G401.6 (cell line): ENCODE data around the gene MAP3K9.

ENCODE experiments used
- FAIRE-seq: peaks from 2 replicates; lab custom pipeline; 2012; peaks lifted over from hg19 to GRCh38; lab: Jason Lieb, UNC

Gene MAP3K9

DNA sequence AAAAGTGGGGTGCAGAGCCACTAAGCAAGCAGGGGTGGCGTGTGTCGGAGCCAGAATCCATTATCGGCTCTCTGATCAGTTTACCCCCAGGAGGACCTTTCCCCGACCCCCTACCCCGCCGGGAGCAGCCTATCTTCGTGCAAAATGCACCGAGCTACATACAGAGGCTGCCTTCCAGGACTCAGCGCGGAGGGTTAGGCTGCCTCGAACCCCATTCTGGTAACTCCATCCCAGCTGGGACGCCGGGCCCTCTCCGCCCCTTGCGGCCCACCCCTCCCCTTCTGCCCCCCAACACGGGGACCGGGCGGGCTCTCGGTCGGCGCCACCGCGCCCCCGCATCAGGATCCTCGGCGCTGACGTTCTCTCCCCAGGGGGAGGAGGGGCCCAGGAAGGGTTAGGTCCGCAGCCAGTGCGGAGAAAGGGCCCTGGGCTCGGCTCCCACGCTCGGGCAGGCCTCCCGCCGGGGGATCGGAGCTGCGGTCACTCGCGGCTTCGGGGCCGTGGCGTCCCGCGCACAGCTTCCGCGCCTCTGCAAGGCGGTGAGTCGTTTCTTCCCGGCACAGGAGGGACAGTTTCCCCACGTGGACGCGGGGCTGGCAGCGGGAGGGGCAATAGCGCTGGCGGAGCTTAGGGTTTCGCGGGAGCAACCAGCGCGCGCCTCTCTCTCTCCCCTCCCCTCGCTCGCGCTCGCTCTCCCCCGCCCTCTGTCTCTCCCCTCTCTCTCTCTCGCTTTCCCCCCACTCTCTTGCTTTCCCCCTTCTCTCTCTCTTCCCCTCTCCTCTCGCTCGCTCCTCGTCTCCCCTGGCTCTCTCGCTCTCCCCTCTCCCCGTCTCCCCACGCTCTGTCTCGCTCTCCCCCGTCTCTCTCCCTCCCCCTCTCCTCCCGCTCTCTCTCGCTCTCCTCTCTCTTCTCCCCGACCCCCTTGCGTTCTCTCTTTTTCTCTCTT is 12.5 kb upstream of the MAP3K9 start:
- FAIRE-seq = no peak

DNA sequence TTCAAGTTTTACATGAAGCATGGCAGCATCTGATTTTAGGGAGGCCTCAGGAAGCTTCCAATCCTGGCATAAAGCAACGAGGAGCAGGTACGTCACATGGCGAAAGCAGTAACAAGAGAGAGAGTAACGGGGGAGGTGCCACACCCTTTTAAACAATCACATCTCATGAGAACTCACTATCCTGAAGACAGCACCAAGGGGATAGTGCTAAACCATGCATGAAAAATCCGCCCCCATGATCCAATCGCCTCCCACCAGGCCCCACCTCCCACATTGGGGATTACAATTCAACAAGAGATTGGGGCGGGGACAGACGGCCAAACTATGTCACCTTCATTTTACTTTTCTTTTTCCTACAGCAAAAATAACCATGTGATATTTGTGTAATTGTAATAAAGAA is 7.2 kb upstream of the MAP3K9 start:
- FAIRE-seq = no peak

DNA sequence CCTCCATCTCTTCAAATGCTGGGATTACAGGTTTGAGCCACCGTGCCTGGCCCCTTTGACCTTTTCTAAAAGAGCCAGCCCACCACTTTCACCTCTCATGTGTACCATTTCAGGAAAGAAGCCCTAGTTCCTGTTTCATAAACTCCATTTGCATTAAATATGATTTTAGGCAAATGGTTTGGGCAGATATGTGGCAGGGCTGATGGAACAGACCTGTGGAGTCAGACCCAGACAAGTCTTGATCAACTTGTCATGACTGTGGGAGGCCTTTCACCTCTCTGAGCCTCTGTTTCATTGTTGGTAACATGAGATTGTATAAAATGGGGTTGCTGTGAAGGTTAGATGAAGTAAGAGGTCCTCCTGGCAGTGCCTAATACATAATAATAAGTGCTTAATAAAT is 5.2 kb upstream of the MAP3K9 start:
- no peak for FAIRE-seq

DNA sequence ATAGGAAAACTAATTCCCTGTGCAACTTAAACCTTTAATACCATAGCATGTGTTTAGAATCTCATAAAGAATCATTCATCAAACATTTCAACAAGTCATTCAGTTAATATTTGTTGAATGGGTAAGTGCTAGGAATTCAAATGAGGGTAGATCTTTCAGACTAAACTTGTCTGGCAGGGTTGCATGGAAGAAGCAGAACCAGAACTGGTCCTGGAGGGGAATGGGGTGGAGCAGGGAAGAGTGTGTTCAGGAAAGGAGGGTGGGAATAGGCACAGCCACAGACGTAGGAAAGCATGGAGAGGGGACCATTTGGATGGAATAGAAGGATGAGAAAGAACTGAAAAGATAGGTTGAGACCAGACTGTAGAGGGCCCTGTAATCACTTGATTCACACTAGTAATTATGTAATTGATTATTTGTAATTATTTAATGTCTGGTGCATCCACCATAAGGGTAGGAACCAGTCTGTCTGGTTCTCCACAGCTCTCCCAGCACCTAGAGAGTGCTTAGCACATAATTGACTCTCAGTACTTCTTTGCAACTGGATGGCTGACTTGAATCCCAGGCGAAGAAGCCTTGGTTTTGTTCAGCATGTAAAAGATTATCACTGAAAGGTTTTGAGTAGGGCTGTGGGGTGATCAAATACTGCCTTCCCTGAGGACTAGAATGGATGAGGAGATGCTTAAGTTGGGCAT is 3.0 kb upstream of the MAP3K9 start:
- FAIRE-seq = no peak

DNA sequence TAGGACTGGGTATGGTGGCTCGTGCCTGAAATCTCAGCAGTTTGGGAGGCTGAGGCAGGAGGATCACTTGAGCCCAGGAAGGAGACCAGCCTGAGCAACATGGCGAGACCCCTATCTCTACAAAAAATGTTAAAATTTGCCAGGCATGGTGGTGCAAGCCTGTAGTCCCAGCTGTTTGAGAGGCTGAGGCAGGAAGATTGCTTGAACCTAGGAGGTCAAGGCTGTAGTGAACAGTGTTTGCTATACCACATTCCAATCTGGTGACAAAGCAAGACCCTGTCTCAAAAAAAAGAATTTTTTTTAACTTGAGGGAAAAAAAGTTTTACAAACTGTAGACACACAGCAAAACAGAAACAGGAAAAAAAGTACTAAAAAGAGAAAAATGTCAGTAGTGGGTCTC is 2.3 kb upstream of the MAP3K9 start:
- no peak for FAIRE-seq

DNA sequence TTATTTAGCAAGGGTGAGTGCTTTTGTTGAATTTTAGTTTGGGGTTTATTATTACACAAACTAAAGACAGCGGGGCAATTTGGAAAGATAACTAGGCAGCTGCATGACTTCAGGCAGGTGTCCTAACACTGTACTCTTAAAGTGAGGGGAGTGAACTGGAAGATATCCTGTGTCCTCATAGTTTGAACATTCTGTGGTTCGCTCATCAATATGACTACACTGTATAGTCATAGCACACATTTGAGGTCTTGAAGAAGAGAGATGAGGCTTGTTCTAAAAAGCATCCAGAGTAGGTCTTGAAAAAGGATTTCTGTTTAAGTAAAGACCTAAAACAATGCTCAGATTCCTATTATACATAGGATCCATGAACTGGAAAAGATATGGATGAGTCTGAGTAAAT is 1.7 kb upstream of the MAP3K9 start:
- FAIRE-seq = no peak

DNA sequence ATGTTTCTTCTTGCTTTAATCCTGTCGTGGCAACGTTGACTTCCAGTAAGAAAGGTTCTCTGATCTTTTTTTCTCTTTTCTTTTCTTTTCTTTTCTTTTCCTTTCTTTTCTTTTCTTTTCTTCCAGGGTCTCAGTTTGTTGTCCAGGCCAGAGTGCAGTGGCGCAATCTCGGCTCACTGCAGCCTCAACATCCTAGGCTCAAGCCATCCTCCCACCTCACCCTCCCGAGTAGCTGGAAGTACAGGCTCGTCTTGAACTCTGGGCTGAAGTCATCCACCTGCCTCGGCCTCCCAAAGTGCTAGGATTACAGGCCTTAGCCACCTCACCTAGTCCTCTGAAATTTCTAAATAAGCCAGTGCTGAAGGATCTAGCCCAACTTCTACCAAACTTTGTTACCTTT is 1.3 kb upstream of the MAP3K9 start:
- no peak for FAIRE-seq

DNA sequence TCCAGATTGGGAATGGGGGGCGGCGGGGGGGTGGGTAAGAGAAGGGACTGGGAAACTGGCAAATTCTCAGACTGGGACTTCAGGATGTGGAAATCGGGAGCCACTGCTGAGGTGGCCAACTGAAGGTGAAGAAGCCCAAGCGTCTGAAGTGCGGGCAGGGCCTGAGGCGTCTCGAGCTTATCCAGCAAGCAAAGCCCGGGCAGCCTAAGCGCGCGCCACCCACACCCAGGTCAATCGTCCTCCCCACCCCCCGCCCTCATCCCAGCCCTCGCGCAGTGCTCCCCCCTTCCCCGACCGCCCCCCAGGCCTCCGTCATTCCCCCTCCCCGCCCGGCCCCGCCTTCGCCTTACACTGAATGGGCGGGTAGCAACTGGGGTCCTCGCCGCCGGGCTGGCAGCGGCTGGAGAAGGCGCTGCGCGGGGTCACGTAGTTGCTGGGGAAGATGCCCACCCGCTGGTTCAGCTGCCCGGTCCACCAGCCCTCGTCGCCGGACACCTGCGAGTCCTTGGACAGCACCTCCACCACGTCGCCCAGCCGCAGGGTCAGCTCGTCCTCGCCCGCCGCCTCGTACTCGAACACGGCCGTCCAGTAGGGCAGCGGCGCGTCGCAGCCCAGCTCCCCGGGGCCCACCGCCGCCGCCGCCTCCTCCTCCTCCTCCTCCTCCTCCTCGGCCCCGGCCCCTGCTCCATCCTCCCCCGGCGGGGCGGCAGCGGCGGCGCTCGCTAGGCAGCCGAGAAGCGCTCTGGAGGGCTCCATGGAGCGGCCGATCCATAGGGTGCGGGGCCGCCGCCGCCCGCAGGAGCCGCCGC is 693 bp downstream of the MAP3K9 start:
- FAIRE-seq = no peak

DNA sequence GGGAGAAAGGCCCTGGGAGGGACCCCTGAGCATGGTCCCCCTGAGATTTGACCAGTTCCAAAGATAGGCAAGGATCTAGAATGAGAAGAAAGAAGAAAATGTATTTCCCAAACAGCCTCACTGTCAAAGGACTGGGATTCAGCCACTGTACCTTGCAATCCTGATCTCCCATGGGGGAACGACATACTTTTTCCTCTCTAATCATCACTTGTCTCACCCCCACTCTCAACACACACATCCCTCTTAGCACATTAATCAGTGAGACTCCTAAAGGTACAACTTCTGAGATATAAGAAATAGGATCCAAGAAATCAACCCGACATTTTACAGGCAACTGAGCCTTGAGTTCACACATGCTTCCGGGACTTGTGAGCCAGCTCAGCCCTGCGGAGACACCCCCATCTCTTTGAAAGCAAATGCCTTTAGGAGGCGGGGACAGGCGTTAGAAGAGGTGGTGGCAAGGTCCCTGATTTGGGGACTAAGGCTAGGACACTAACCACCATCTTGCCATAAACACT is 1.4 kb downstream of the MAP3K9 start:
- FAIRE-seq = no peak

DNA sequence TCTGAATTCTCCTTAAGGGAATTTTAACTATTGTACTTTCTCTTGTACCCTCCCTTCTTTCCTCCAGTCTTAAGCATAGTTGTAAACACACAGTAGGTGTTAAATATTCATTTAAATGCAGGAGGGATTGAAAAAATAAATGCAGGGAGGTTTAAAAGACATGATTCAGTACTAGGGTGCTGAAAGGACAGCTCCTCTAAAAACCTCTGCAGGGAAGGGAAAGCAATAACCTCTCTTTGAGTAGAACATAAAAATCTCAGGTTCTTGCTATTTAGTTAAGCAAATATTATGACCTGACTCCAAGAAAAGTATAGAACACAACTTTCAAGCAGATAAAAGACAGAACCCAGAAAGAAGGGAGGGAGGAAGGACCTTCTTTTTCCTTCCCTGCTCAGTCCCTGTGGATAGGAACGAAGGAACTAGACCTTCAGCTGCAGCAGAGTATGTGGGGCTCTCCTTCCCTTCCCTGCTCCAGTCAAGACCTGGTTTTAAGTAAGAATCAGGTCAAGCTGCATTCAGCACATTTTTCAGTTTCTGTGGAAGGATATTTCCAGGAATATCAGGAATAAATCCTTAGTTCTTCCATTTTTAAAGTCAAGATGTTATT is 4.7 kb downstream of the MAP3K9 start:
- FAIRE-seq = peak; percentile 27

DNA sequence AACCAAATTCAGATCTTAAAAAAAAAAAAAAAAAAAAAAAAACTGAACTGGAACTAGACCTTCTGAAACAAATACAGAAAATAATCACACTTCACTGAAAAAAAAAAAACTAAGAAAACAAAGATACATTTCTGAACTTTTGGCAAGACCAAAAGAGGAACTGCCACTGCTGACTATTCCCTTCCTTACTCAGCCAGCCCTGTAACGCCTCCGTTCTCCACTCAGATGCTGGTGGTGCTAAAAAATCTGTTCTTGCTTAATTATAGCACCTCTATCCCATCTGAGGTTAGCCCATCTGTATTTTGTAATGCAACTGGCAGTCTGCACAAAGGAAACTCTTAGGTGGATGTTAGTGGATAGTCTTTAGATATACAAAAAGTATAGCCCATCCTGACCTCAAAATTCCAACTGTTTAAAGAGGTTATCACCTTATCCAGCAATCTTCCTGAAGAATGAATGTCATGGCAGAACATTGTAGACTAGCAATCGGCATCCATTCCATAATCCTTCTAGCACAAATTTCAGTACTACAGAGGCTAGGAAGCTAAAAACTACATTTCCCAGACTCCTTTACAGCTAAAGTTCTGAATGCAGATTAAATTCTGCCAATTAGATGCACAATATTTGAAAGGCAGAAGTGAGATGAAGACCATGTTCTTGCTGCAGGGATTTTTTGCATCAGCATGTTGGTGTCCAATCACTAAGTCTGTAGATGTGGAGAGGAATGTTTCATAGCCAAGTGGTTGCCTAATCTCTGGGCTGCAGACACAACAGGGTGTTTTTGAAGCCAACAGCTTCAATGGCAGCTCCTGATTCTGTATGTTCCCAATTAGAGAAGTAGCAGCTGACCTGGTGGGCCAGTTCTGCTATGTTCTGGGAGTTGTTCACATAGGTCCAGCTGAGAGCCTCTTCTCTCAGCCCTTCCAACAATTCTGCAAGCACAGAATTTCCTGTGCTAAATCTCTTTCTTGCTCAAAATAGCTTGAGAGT is 5.7 kb downstream of the MAP3K9 start:
- no peak for FAIRE-seq

DNA sequence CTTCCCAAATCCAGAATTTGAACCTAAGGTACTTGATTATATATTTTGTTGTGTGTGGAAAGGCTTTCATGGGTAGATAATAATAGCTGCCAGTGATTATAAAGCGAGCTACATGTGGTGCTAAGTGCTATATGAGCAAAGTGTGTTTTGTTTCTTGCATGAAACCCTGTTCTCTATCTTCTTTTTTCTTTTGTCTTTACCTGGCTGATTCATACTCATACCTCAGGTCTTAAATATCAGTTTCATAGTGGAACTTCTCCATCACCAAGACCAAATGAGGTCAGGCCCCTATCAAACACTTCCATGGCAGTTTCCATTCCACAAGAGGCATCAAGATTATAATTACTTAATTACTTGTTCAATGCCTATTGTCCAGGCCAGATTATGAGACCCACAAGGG is 6.9 kb downstream of the MAP3K9 start:
- FAIRE-seq = no peak

DNA sequence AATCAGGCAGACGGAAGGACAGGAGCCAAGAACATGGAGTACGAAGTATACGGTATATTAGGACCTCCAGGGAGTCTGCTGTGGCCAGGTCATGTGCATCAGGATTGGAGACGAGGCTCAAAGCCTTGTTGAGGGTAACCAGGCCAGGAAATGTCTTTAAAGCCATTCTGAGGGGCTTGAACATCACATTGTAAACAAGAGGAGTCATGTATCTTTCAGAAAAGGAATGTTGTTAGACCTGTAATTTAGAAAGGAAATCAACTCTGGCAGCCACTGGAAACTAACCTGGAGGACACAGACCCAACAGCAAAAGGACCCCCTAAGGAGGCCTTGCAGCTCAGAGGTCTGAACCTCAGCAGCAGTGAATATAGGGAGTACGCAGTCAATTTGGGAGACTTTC is 7.5 kb downstream of the MAP3K9 start:
- FAIRE-seq = no peak

DNA sequence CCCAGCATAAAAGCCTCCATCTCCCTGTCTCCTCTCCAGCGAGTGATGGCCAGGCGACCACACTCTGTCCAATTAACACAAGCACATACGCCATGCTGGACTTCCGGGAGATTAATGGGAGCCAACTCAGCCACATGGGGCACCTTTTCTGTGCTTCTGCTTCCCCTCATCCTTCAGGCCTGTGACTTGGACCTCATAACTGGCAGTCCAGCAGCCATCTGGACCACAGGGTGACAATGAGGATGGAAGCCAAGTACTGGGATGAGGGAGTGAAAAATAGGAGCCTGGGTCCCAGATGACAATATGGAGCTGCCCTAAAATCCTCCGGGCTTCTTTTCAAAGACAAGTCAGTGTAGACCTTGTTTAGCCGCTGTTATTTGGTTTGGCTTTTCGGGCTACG is 12.8 kb downstream of the MAP3K9 start:
- no peak for FAIRE-seq

DNA sequence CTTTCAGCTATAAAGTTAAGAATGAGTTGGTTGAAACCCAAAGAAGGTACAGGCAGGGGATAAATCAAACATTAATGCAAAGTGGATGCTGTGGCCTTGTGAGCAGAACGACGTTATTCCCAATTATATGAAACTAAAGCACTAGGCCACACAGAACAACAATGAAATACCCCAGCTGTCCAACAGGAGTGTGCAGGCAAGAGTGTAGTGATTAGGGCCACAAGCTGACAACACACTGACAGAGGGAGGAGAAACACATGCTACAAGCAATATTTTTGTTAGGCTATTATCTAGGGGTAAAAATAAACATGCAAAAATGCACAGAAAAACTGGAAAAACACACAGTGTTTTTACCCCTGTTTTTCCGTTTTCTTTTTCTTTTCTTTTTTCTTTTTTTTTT is 15.0 kb downstream of the MAP3K9 start:
- no peak for FAIRE-seq

DNA sequence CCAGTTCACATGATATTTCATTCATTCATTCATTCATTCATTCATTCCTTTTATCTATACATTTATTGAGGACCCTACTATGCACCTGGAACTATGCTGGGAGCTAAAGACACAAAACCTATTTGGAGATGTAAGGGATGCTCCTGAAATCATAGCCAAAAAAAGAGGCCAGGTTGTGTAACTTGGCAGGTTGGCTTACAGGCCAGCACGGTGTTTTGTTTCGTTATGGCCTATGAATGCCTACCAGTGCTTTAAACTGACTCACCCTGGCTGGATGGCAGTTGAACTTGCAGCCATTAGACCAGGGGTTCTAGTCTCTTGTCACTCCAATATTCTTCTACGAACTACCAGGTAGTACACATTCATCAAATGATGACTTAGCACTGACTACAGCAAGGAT is 15.7 kb downstream of the MAP3K9 start:
- FAIRE-seq = no peak

DNA sequence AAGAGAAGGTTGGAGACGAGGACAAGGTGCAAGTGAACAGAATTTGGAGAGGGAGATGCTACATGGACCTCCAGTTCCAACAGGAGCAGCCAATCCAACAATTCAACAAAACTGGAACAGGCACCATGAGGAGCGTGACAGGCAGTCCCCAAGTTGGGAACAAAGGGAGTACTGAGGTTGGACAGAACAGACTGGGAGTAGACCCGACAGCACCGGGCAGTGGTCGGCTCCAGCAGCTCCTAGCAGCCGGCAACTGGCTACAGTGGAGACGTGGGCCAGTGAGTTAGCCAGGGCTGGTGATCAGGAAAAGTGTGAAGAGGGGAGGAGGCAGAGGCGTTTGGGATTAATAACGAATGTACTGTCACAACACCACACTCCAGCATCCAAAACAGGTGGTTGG is 16.4 kb downstream of the MAP3K9 start:
- FAIRE-seq = no peak

DNA sequence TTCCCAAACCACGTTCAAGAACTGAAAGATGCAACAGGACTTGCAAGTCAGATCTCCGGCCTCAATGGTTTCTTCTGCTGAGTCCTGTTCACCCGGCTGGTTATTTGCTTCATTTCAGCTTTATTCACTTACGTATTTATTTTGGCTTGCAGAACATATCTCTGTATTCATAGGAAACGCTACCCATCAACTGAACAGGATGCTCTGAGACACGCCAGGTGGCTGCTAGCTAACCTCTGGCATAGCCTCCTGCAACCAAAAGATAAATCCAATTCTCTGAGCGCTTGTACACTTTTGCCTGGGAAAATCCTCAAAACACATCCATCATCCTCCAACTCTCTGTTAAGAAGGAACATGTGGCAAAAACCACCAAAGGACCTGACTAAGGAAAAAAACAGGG is 17.3 kb downstream of the MAP3K9 start:
- FAIRE-seq = no peak

DNA sequence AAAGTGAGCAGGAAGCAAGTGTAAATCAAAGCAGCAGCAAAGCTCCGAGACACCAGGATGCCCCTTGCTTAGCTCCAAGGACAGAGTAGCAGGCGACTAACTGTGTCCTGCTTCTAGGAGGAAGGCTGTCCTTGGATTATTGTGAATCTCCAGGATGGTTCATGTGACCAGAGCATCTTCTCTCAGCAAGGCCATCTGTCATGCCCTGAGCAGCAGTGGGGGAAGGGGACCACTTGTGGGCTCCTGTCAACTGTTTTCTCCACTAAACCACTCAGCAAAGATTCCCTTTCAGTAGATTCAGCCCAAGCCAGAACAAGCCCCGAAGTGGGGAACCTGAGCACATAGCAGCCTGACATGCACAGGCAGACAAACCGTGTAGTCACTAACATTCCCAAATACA is 19.4 kb downstream of the MAP3K9 start:
- no peak for FAIRE-seq

DNA sequence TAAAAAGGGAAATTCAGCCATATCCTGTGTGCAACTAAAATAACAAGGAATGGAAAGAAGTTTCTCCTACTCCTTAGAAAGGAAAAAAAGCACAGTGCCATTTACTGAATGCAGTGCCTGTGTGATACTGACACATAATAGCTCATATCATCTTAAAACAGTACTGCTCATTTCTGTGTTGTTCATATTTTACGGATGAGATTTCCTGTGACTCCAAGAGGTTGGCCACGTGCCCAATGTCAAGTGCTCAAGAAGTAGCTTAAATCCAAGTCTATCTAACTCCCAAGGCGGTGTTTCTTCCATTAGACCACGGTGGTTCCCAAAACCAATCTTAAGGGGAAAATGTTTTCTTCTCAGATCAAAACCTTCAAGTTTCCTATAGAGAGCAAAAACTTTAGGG is 20.0 kb downstream of the MAP3K9 start:
- FAIRE-seq = no peak

DNA sequence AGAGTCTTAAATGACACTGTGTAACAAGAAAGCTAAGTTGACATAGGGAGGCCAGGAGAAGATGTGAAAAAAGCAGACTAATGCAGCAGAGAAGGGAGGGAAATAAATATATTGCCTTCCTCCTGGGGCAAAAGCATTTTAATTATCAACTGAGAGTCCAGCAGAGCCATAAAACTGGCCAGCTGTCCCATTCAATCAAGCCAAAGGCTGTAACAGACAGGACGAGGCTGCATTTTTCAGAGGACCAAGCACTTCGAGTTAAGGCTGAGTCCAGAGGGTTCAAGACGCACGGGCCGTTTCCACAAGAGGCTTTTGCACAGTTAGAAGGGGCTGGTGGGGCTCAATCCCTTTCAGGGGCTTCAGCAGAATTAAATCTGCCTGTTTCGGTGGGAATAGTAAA is 20.4 kb downstream of the MAP3K9 start:
- no peak for FAIRE-seq
